Activated CD4-positive, alpha-beta T cell treated with anti-CD3 and anti-CD28 coated beads, Interleukin-2, amount 10 ng/mL, durations not matched to agents 7 days and 5 days (primary cell): ENCODE measurements around the gene NMBR. TPM values are rescaled to one million over a fixed set of nuclear protein-coding genes. Genes with fewer than 3 reads are reported as not detected.
"Not testable (repeated sequence)": the region's sequence is repeated elsewhere in the genome, so short reads cannot be mapped to it uniquely, and the experiment has no call there.

ENCODE experiments used
- CTCF ChIA-PET: fragments of 350-600 bp; sonication (Branson Sonifier 250); formaldehyde crosslinking; loops from one replicate; lab custom pipeline; 2021; ENCODE audit warnings: antibody characterized with exemption; lab: Charles Lee
- POLR2A ChIA-PET: fragments of 350-600 bp; sonication (Branson Sonifier 250); formaldehyde crosslinking; loops from one replicate; lab custom pipeline; 2021; ENCODE audit warnings: antibody characterized with exemption; lab: Charles Lee
- DNase-seq: peaks from one replicate; pipeline ENCODE4 v3.0.0-alpha.2; 2020
- H3K27ac Mint-ChIP-seq: one replicate; pipeline ENCODE4 v1.8.0; 2021; ENCODE audit warnings: mild to moderate bottlenecking, moderate library complexity, mixed read lengths
- H3K27me3 Mint-ChIP-seq: one replicate; pipeline ENCODE4 v1.8.0; 2021; ENCODE audit warnings: mixed read lengths
- H3K36me3 Mint-ChIP-seq: one replicate; pipeline ENCODE4 v1.8.0; 2021; ENCODE audit warnings: low read depth, mixed read lengths
- H3K4me1 Mint-ChIP-seq: one replicate; pipeline ENCODE4 v1.8.0; 2021; ENCODE audit warnings: mixed read lengths
- H3K4me3 Mint-ChIP-seq: one replicate; pipeline ENCODE4 v1.8.0; 2021; ENCODE audit warnings: mild to moderate bottlenecking, moderate library complexity, mixed read lengths
- H3K9me3 Mint-ChIP-seq: one replicate; pipeline ENCODE4 v1.8.0; 2021; ENCODE audit warnings: mixed read lengths
- total RNA-seq, 2 experiments: library from RNA; stranded (reverse); gene quantifications; one replicate each; pipeline ENCODE4 v1.2.3, GENCODE V29; 2021

Gene NMBR
- total RNA-seq, 2 experiments from 2014 or later: not detected

- Mint-ChIP-seq H3K27ac (no peak overlapping the region), H3K27me3 (no peaks in the 10 kb centered on the region), H3K9me3 (peaks cover 14% of the 10 kb centered on the region), H3K4me1 (no peaks in the 10 kb centered on the region), H3K4me3 (no peak overlapping the region), H3K36me3 (peaks cover 61% of the 10 kb centered on the region)
- no peak for DNase-seq
- CTCF ChIA-PET: interaction anchor here (0.6 kb wide), 1 partner anchor 263 kb away, joined by 4 read pairs; no protein-coding TSS in a partner anchor
- POLR2A ChIA-PET: no interaction called here
Measured at GRCh38 chr6:142173980-142174379, 27.1 kb upstream of the NMBR start.

- ChIA-PET POLR2A (no interaction called here), CTCF (no interaction called here)
- no peaks in the 10 kb centered on the region for H3K27me3 Mint-ChIP-seq
- H3K36me3 Mint-ChIP-seq: peaks cover 59% of the 10 kb centered on the region
- H3K27ac Mint-ChIP-seq: no peak overlapping the region
- H3K4me3 Mint-ChIP-seq: no peak overlapping the region
- DNase-seq: no peak
- H3K9me3 Mint-ChIP-seq: peaks cover 9% of the 10 kb centered on the region
- H3K4me1 Mint-ChIP-seq: no peaks in the 10 kb centered on the region
Measured at GRCh38 chr6:142172758-142173157, 25.8 kb upstream of the NMBR start.

- CTCF ChIA-PET: no interaction called here
- no peak overlapping the region for H3K27ac Mint-ChIP-seq
- H3K9me3 Mint-ChIP-seq: peaks cover 2% of the 10 kb centered on the region
- no peak for DNase-seq
- H3K4me1 Mint-ChIP-seq: no peaks in the 10 kb centered on the region
- H3K27me3 Mint-ChIP-seq: no peaks in the 10 kb centered on the region
- H3K36me3 Mint-ChIP-seq: peaks cover 52% of the 10 kb centered on the region
- POLR2A ChIA-PET: no interaction called here
- H3K4me3 Mint-ChIP-seq: no peak overlapping the region
Measured at GRCh38 chr6:142171351-142171750, 24.4 kb upstream of the NMBR start.

- Mint-ChIP-seq H3K27ac (no peak overlapping the region), H3K9me3 (no peaks in the 10 kb centered on the region), H3K27me3 (no peaks in the 10 kb centered on the region), H3K36me3 (peaks cover 19% of the 10 kb centered on the region), H3K4me1 (peaks cover 2% of the 10 kb centered on the region), H3K4me3 (no peak overlapping the region)
- DNase-seq: no peak
- ChIA-PET CTCF (no interaction called here), POLR2A (no interaction called here)
Measured at GRCh38 chr6:142167486-142167885, 20.6 kb upstream of the NMBR start.

- Mint-ChIP-seq H3K4me3 (no peak overlapping the region), H3K27ac (no peak overlapping the region), H3K4me1 (peaks cover 2% of the 10 kb centered on the region), H3K9me3 (no peaks in the 10 kb centered on the region), H3K36me3 (peaks cover 16% of the 10 kb centered on the region), H3K27me3 (no peaks in the 10 kb centered on the region)
- DNase-seq: no peak
- CTCF ChIA-PET: no interaction called here
- POLR2A ChIA-PET: no interaction called here
Measured at GRCh38 chr6:142167071-142167470, 20.1 kb upstream of the NMBR start.

GRCh38 chr6:142165227-142165626 is 18.3 kb upstream of the NMBR start:
- CTCF ChIA-PET: interaction anchor here (0.6 to 1.4 kb wide), 2 partner anchors 18 to 660 kb away, joined by 3 read pairs; partner anchors contain the start of genes NMBR and VTA1
- no peak for DNase-seq
- Mint-ChIP-seq H3K4me1 (peaks cover 2% of the 10 kb centered on the region), H3K27ac (no peak overlapping the region), H3K36me3 (peaks cover 11% of the 10 kb centered on the region), H3K27me3 (no peaks in the 10 kb centered on the region), H3K4me3 (no peak overlapping the region), H3K9me3 (no peaks in the 10 kb centered on the region)
- POLR2A ChIA-PET: no interaction called here

- no peak overlapping the region for H3K4me3 Mint-ChIP-seq
- H3K4me1 Mint-ChIP-seq: peaks cover 2% of the 10 kb centered on the region
- no peaks in the 10 kb centered on the region for H3K9me3 Mint-ChIP-seq
- ChIA-PET POLR2A (no interaction called here), CTCF (no interaction called here)
- H3K27ac Mint-ChIP-seq: no peak overlapping the region
- H3K27me3 Mint-ChIP-seq: no peaks in the 10 kb centered on the region
- H3K36me3 Mint-ChIP-seq: peaks cover 8% of the 10 kb centered on the region
- no peak for DNase-seq
Measured at GRCh38 chr6:142162780-142163179, 15.9 kb upstream of the NMBR start.

GRCh38 chr6:142156758-142157068 is 9.8 kb upstream of the NMBR start:
- CTCF ChIA-PET: interaction anchor here (0.7 to 2.7 kb wide), 2 partner anchors 10 to 40 kb away, joined by 4 to 17 read pairs; partner anchors contain the start of genes NMBR and VTA1
- not testable (repeated sequence) for H3K4me3 Mint-ChIP-seq

GRCh38 chr6:142155895-142156757 is 9.2 kb upstream of the NMBR start:
- Mint-ChIP-seq H3K27ac (no peak overlapping the region), H3K4me1 (peaks cover 21% of the 10 kb centered on the region), H3K9me3 (no peaks in the 10 kb centered on the region), H3K27me3 (no peaks in the 10 kb centered on the region), H3K4me3 (no peak overlapping the region), H3K36me3 (peaks cover 4% of the 10 kb centered on the region)
- POLR2A ChIA-PET: no interaction called here
- CTCF ChIA-PET: interaction anchor here (0.7 to 2.7 kb wide), 2 partner anchors 9 to 41 kb away, joined by 4 to 17 read pairs; partner anchors contain the start of genes NMBR and VTA1
- DNase-seq: no peak

More at GRCh38 chr6:142156758-142157068, 9.8 kb upstream of the NMBR start:
- H3K27me3 Mint-ChIP-seq, POLR2A ChIA-PET, H3K36me3 Mint-ChIP-seq, DNase-seq, H3K27ac Mint-ChIP-seq, H3K9me3 Mint-ChIP-seq: not testable (repeated sequence)
- peaks cover 19% of the 10 kb centered on the region for H3K4me1 Mint-ChIP-seq

- ChIA-PET CTCF (interaction anchor here (2.7 kb wide), 1 partner anchor 8 kb away, joined by 17 read pairs; the partner anchor contains the start of genes NMBR and VTA1), POLR2A (no interaction called here)
- no peaks in the 10 kb centered on the region for H3K27me3 Mint-ChIP-seq
- H3K27ac Mint-ChIP-seq: no peak overlapping the region
- no peaks in the 10 kb centered on the region for H3K9me3 Mint-ChIP-seq
- no peak for DNase-seq
- H3K4me3 Mint-ChIP-seq: no peak overlapping the region
- peaks cover 13% of the 10 kb centered on the region for H3K36me3 Mint-ChIP-seq
- peaks cover 30% of the 10 kb centered on the region for H3K4me1 Mint-ChIP-seq
Measured at GRCh38 chr6:142155091-142155490, 8.2 kb upstream of the NMBR start.

GRCh38 chr6:142154336-142154735 is 7.4 kb upstream of the NMBR start:
- H3K4me1 Mint-ChIP-seq: peaks cover 38% of the 10 kb centered on the region
- no peak overlapping the region for H3K4me3 Mint-ChIP-seq
- no peak overlapping the region for H3K27ac Mint-ChIP-seq
- ChIA-PET POLR2A (no interaction called here), CTCF (no interaction called here)
- peaks cover 11% of the 10 kb centered on the region for H3K36me3 Mint-ChIP-seq
- DNase-seq: no peak
- H3K27me3 Mint-ChIP-seq: no peaks in the 10 kb centered on the region
- H3K9me3 Mint-ChIP-seq: no peaks in the 10 kb centered on the region

- no peak for DNase-seq
- ChIA-PET CTCF (no interaction called here), POLR2A (no interaction called here)
- no peaks in the 10 kb centered on the region for H3K27me3 Mint-ChIP-seq
- H3K4me3 Mint-ChIP-seq: no peak overlapping the region
- no peak overlapping the region for H3K27ac Mint-ChIP-seq
- H3K4me1 Mint-ChIP-seq: peaks cover 48% of the 10 kb centered on the region
- peaks cover 13% of the 10 kb centered on the region for H3K36me3 Mint-ChIP-seq
- no peaks in the 10 kb centered on the region for H3K9me3 Mint-ChIP-seq
Measured at GRCh38 chr6:142153196-142153595, 6.3 kb upstream of the NMBR start.

GRCh38 chr6:142152746-142153145 is 5.8 kb upstream of the NMBR start:
- peaks cover 13% of the 10 kb centered on the region for H3K36me3 Mint-ChIP-seq
- H3K4me3 Mint-ChIP-seq: no peak overlapping the region
- ChIA-PET CTCF (interaction anchor here (1.2 kb wide), 1 partner anchor 9 kb away, joined by 3 read pairs; no protein-coding TSS in a partner anchor), POLR2A (no interaction called here)
- H3K9me3 Mint-ChIP-seq: no peaks in the 10 kb centered on the region
- no peaks in the 10 kb centered on the region for H3K27me3 Mint-ChIP-seq
- H3K4me1 Mint-ChIP-seq: peaks cover 52% of the 10 kb centered on the region
- H3K27ac Mint-ChIP-seq: no peak overlapping the region
- no peak for DNase-seq
